Measurements from ENCODE around the gene ZNF777.

DNA sequence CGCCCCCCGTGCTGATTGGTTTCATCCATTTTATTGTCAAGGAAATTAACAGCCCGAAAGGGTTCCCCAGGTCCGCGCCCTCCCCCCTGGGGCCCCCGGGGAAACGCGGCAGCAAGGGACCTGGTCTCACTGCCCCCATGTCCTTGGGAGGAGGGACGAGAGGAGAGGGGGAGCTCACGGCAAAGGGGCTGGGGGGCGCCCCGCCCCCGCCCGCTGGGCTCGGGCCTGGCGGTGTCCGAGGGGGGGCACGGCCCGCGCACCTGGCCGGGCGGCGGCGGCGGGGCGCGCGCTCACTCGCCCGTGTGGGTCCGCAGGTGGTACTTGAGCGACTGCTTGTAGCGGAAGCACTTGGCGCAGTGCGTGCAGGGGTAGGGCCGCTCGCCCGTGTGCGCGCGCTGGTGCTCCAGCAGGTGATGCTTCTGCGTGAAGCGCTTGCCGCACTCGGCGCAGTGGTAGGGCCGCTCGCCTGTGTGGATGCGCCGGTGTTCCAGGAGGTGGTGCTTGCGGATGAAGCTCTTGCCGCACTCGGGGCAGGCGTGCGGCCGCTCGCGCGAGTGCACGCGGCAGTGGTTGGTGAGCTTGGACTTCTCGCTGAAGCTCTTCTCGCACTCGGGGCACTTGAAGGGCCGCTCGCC is 29.3 kb downstream of the ZNF777 start:
- no peak for TF ChIP-seq EZH2phosphoT487 (IDR thresholded peaks at IDR 0.05; ENCODE audit: low read depth)
- TF ChIP-seq, protein P1, sequence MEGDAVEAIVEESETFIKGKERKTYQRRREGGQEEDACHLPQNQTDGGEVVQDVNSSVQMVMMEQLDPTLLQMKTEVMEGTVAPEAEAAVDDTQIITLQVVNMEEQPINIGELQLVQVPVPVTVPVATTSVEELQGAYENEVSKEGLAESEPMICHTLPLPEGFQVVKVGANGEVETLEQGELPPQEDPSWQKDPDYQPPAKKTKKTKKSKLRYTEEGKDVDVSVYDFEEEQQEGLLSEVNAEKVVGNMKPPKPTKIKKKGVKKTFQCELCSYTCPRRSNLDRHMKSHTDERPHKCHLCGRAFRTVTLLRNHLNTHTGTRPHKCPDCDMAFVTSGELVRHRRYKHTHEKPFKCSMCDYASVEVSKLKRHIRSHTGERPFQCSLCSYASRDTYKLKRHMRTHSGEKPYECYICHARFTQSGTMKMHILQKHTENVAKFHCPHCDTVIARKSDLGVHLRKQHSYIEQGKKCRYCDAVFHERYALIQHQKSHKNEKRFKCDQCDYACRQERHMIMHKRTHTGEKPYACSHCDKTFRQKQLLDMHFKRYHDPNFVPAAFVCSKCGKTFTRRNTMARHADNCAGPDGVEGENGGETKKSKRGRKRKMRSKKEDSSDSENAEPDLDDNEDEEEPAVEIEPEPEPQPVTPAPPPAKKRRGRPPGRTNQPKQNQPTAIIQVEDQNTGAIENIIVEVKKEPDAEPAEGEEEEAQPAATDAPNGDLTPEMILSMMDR (IDR thresholded peaks at IDR 0.05; ENCODE audit: low read depth, low read length) = no peak

All from OCI-LY3 (cell line).